AG20443 (cell line): ENCODE results near the gene NOP14.
"Not testable (repeated sequence)": the region's sequence is repeated elsewhere in the genome, so short reads cannot be mapped to it uniquely, and the experiment has no call there.

Experiments used
- DNase-seq: peaks from one replicate; pipeline ENCODE4 v3.0.0; 2012; ENCODE audit warnings: low spot score, mixed read lengths

NOP14 gene

GRCh38 chr4:2942532-2943363 is 20.5 kb downstream of the NOP14 start:
- no peak for DNase-seq

- no peak for DNase-seq
Observed at GRCh38 chr4:2942037-2942531, 21.1 kb downstream of the NOP14 start.

GRCh38 chr4:2941138-2942036 is 21.8 kb downstream of the NOP14 start:
- DNase-seq, result no peak

GRCh38 chr4:2940267-2941137 is 22.7 kb downstream of the NOP14 start:
- DNase-seq, result no peak

- DNase-seq, result no peak
Observed at GRCh38 chr4:2939383-2940243, 23.6 kb downstream of the NOP14 start.

- no peak for DNase-seq
Observed at GRCh38 chr4:2938906-2939305, 24.3 kb downstream of the NOP14 start.

- DNase-seq, result not testable (repeated sequence)
Observed at GRCh38 chr4:2938411-2938810, 24.8 kb downstream of the NOP14 start.

GRCh38 chr4:2937986-2938385 is 25.2 kb downstream of the NOP14 start:
- no peak for DNase-seq

GRCh38 chr4:2937146-2937857 is 25.9 kb downstream of the NOP14 start:
- DNase-seq, result no peak

- peak; percentile 73 for DNase-seq
Observed at GRCh38 chr4:2936773-2937145, 26.4 kb downstream of the NOP14 start.

GRCh38 chr4:2935762-2936743 is 27.2 kb downstream of the NOP14 start:
- DNase-seq, result no peak

GRCh38 chr4:2934813-2935761 is 28.1 kb downstream of the NOP14 start:
- DNase-seq, result peak; percentile 97

- peak; percentile 86 for DNase-seq
Observed at GRCh38 chr4:2934077-2934812, 29.0 kb downstream of the NOP14 start.

- DNase-seq, result peak; percentile 42
Observed at GRCh38 chr4:2933566-2934076, 29.6 kb downstream of the NOP14 start.

GRCh38 chr4:2932951-2933565 is 30.1 kb downstream of the NOP14 start:
- no peak for DNase-seq

- no peak for DNase-seq
Observed at GRCh38 chr4:2932321-2932950, 30.8 kb downstream of the NOP14 start.
